ENCODE results near the gene ABLIM2.

The ABLIM2 gene

GRCh38 chr4:7970361-7970946, 188.2 kb downstream of the ABLIM2 start:
- DNase-seq, result no peak

DNA sequence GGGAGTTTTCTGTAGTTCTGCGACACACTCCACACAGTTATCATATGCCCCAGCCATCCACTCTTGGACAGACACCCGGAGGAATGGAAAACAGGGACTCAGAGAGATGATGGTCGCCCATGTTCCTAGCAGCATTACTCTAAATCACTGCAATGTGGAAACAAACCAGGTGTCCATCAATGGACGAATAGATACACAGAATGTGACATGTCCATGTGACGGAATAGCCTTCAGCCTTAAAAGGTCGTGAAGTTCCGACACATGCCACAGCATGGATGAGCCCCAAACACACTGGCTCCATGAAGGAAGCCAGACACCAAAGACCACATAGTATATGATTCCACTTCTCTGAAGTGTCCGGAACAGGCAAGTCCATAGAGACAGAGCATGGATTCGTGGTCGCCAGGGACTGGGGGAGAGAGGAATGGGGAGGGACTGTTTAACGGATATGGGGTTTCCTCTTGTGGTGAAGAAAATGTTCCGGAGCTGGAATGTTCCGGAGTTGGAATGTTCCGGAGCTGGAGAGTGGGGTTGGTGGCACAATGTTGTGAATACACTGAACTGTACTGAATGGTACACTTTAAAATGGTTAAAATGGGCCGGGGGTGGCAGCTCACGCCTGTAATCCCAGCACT, 190.2 kb downstream of the ABLIM2 start:
- DNase-seq, result no peak

DNA sequence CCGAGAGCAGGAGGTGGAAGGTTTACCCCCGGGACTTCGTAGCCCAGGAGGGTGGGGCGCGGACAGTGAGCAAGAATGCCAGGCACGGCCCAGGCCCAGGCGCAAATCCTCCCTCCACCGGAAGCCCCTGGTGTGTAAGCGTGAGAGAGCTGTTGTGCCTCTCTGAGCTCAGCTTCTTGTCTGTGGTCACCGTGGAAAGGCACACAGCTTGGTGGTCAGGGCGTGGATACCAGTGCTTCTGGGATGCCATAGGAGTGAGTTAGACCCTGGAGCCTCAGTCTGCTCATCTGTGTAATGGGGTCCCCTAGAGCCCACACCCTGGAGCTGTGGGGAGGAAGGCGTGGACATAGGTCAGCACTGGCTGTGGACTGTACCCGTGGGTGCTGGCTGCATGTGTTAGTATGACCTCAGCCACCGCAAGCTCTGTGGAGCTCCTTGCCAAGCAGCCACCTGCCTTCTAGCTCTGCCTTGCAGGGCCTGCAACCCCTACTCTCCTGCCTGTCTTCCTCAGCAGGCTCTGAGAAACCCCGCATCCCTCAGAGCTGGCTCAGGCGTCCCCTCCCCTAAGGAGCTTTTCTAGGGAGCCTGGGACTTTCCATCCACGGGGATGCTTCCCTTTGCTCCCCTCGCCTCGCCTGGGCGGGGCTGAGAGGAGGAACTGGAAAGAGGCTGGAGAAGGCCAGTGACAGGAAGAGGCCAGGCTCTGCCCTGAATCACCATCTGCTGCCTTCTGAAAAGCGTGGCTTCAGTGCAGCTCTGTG, 190.9 kb downstream of the ABLIM2 start:
- DNase-seq, result no peak

- no peak for DNase-seq
Measured at GRCh38 chr4:7967063-7967440, 191.6 kb downstream of the ABLIM2 start.

DNA sequence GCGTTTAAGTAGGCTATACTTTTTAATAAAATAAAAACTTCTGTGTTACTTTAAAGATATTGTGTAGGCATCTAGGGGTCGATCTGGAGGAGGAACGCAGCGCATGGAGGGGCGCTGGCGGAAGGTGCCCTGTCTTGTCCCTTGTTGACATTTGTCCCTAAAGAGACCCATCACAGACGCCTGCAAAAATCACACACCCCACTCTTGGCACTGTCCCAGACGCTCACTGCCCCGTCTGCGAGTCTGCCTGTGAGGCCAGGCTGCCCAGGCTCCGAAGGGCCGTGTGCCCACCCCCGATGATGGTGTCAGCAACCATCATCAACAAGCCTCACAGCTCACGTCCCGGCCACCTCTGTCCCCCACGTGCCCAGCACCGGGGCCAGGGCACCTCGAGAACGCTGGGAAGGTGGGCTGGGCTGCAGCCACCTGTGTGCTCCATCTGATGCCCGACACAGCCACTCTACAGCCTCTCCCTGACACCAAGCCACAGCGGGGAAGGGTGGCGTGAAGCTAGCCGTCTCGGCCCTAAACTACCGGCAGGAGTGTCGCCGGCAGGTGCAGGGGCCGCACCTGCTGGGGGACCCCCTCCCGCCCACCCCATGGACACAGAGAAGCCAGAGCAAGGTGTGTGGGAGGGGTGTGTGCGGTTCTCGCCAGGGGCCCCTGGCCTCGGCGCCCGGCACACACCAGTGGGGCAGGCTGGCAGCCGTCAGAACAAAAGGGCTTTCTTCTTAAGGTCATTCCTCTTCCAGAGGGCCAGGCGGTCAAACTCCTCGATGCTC, 192.1 kb downstream of the ABLIM2 start:
- DNase-seq, result no peak

DNA sequence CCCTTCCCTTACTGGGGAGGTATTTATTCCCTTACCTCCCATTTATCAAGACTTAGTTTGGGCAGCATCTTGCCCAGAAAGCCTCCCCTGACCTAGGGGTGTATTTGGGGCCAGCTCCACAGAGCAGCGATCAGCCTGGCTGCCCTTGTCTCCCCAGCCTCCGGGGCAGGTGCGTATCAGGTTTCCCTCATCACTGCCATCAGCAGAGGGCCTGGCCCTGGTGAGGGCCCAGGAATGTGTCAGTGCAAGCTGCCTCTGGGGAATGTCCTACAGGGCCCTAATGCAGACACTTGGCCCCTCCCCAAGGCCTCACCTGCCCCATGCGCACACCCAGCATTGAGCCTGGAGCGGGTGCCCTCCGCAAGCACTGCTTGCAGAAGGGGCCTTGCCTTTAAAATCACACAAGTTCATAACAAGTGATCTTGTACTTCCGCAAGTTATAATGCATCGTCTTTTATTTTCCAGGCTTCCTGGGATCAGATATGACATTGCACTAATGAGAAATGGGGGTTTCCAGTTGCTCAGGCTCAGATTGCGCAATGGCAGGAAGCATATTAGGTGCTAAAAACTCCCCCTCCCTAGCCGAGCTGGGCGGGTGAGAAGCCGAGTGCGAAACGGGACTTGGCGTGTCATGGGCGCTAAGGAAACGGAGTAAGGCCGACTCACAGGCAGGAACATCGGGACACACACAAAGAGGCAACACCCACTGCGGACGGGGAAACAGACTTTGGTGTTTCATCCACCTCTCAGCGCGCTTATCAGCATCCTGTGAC, 193.5 kb downstream of the ABLIM2 start:
- no peak for DNase-seq

DNA sequence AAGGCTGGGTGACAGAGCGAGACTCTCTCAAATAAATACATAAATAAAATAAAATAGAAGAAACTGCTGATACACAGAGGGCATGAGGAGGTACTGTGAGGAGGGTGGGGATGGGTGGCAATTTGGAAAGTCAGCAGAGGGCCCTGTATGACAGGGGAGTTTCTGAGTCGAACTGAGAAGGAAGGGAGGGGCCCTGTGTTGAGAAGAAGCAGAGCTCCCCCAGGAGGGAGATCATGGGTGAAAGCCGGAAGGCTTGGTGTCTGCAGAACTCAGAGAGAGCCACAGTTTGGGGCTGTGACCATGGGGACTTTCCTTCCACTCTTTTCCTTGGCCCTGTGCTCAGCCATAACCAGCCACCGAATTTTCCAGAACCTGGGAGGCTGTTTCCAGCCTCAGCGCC, 194.2 kb downstream of the ABLIM2 start:
- DNase-seq, result no peak

GRCh38 chr4:7963691-7964090, 194.9 kb downstream of the ABLIM2 start:
- DNase-seq, result no peak

- DNase-seq, result no peak
Measured at GRCh38 chr4:7962609-7963508, 195.8 kb downstream of the ABLIM2 start.

GRCh38 chr4:7960790-7961655, 197.6 kb downstream of the ABLIM2 start:
- DNase-seq, result peak; percentile 14

GRCh38 chr4:7960017-7960789, 198.4 kb downstream of the ABLIM2 start:
- no peak for DNase-seq

GRCh38 chr4:7959078-7959477, 199.5 kb downstream of the ABLIM2 start:
- no peak for DNase-seq

DNA sequence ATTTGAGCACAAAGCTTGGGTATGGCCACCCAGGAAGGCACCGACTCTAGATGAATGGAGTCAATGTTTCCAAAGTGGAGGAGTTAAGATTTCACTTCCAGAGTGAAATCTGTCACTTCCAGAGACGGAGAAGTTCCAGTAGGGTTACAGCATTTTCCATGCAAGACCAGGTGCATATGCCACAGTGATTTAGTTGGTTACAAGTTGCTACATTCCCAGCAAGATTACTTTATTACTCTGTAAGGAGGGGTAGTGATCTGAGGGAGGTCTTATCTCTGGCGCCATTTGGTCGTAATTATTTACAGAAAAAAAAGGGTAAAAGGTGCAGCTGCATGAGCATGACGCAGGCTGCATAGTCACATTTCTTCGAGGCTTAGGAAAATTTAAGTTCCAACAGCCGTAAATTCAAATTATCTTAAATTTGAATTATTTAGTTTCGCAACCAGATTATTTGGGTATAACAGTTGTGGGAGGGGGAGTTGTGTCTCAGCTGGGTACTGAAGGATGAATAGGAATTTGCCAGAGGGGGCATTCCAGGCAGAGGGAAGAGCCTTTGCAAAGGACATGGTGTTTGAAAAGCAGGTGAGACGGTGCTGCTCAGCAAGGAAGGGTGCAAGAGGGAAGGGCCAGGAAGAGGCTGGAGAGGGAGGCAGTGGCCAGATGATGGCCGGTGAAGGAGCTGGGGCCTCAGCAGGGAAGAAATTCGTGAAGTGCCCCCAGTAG, 201.5 kb downstream of the ABLIM2 start:
- DNase-seq, result no peak

- DNase-seq, result no peak
Measured at GRCh38 chr4:7956270-7956808, 202.3 kb downstream of the ABLIM2 start.

DNA sequence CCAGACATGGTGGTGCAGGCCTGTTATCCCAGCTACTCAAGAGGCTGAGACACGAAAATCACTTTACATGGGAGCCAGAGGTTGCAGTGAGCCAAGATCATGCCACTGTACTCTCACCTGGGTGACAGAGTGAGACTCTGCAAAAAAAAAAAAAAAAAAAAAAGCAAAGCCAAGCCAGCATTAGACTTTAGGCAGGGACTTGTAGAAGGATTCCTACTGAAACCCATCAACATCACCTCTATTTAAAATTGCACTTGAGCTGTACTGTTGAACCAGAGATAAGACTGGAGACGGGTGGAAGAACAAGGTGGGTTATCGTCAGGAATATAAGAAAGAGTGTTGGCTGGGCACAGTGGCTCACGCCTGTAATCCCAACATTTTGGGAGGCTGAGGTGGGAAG, 203.2 kb downstream of the ABLIM2 start:
- DNase-seq, result no peak

DNA sequence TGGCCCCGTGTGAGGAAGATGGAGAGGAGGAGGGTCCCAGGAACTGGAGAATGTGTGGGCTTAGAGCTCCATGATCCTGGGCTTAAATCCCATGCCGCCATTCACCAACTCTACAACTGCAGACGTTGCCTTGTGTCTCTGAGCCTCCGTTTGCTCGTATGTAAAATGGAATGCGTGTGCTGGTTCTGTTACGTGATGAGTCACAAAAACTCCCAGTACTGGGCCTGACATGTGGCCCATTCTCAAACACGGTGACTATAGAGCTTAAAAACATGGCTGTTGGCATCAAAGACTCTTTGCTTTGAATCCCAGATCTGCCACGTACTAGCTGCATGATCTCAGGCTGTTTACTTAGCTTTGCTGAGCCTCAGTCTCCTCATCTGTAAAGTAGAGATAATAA, 206.0 kb downstream of the ABLIM2 start:
- DNase-seq, result no peak

GRCh38 chr4:7950301-7951092, 208.1 kb downstream of the ABLIM2 start:
- DNase-seq, result no peak

GRCh38 chr4:7949759-7950158, 208.9 kb downstream of the ABLIM2 start:
- DNase-seq, result no peak
